Hepatocyte (in vitro differentiated cells): ENCODE measurements around the gene GNB1L.

ENCODE experiments used
- CTCF ChIP-seq: fragments of 200-600 bp; sonication (generic); IDR thresholded peaks from 2 replicates; pipeline ENCODE4 v1.5.1; 2016; ENCODE audit warnings: antibody characterized with exemption, mild to moderate bottlenecking; ENCODE audit not compliant: poor library complexity
- EZH2 ChIP-seq: fragments of 200-600 bp; sonication (generic); IDR thresholded peaks from 2 replicates; pipeline ENCODE4 v1.6.1; 2016; ENCODE audit warnings: antibody characterized with exemption, mild to moderate bottlenecking, borderline replicate concordance
- EZH2phosphoT487 ChIP-seq: fragments of 200-600 bp; sonication (generic); IDR thresholded peaks from one replicate; pipeline ENCODE4 v1.6.1; 2018; ENCODE audit warnings: antibody characterized with exemption, mild to moderate bottlenecking, low read depth, moderate library complexity; ENCODE audit not compliant: unreplicated experiment, severe bottlenecking

GRCh38 chr22:19811811-19812771, 42.6 kb downstream of the GNB1L start:
- no peak for TF ChIP-seq CTCF
- TF ChIP-seq EZH2: no peak
- TF ChIP-seq EZH2phosphoT487: no peak
